ENCODE results near the gene TNFRSF12A. TPM values are rescaled to one million over a fixed set of nuclear protein-coding genes. Genes with fewer than 3 reads are reported as not detected.

Gene TNFRSF12A
- total and polyA plus RNA-seq, 2 of the 13 experiments (the other 11 are each of a cell fraction or from before 2014, with no cell fraction given), result 61.9 to 66.0 TPM

GRCh38 chr16:3023669-3024478, 3.7 kb downstream of the TNFRSF12A start, which contains the start of the genes HCFC1R1 and THOC6 (continued):
- TF ChIP-seq CREB1 (IDR thresholded peaks at IDR 0.05) (peak; percentile 86), CREB1 (CRISPR knock-in tag; IDR thresholded peaks at IDR 0.05) (peak; percentile 94), SMARCE1 (IDR thresholded peaks at IDR 0.05; ENCODE audit: borderline replicate concordance) (no peak), ZNF329 (CRISPR knock-in tag; IDR thresholded peaks at IDR 0.05; ENCODE audit: low read depth) (0 out of 2 replicates have a peak, but pooled peaks have one; percentile 75), ZNF530 (CRISPR knock-in tag; IDR thresholded peaks at IDR 0.05; ENCODE audit: low read depth) (no peak), KLF11 (CRISPR knock-in tag; IDR thresholded peaks at IDR 0.05) (no peak), KMT2A (CRISPR knock-in tag; IDR thresholded peaks at IDR 0.05) (no peak; the same call in 1 of the 2 replicates), MIXL1 (CRISPR knock-in tag; IDR thresholded peaks at IDR 0.05) (peak; percentile 14; the same call in 1 of the 2 replicates), ATM (IDR thresholded peaks at IDR 0.05; ENCODE audit: borderline replicate concordance) (no peak), ZSCAN9 (CRISPR knock-in tag; IDR thresholded peaks at IDR 0.05; ENCODE audit: borderline replicate concordance) (peak; percentile 51; the same call in 1 of the 2 replicates), ZNF670 (CRISPR knock-in tag; IDR thresholded peaks at IDR 0.05; ENCODE audit: borderline replicate concordance) (0 out of 2 replicates have a peak, but pooled peaks have one; percentile 55), NR1H2 (CRISPR knock-in tag; IDR thresholded peaks at IDR 0.05; ENCODE audit: borderline replicate concordance, low read depth) (no peak), KLF6 (CRISPR knock-in tag; IDR thresholded peaks at IDR 0.05) (0 out of 2 replicates have a peak, but pooled peaks have one; percentile 59), SMYD3 (CRISPR knock-in tag; IDR thresholded peaks at IDR 0.05) (peak; percentile 92), NFKBIZ (CRISPR knock-in tag; IDR thresholded peaks at IDR 0.05) (peak; percentile 41; the same call in 1 of the 2 replicates), PHB2 (IDR thresholded peaks at IDR 0.05; ENCODE audit: partially characterized antibody) (no peak), ATRX (CRISPR knock-in tag; IDR thresholded peaks at IDR 0.05; ENCODE audit: borderline replicate concordance) (no peak), REPIN1 (CRISPR knock-in tag; IDR thresholded peaks at IDR 0.05; ENCODE audit: borderline replicate concordance, low read depth) (peak; percentile 85; the same call in 1 of the 2 replicates), RAD51 (IDR thresholded peaks at IDR 0.05; ENCODE audit: borderline replicate concordance) (0 out of 2 replicates have a peak, but pooled peaks have one; percentile 32), ZBTB20 (CRISPR knock-in tag; IDR thresholded peaks at IDR 0.05; ENCODE audit: borderline replicate concordance, low read depth) (peak; percentile 83; the same call in 1 of the 2 replicates), HOXA9 (CRISPR knock-in tag; IDR thresholded peaks at IDR 0.05; ENCODE audit: borderline replicate concordance) (no peak), ERF (CRISPR knock-in tag; IDR thresholded peaks at IDR 0.05) (peak; percentile 86; the same call in 1 of the 2 replicates), GABPB1 (CRISPR knock-in tag; IDR thresholded peaks at IDR 0.05) (peak; percentile 95)
- TF ChIP-seq, protein P1, sequence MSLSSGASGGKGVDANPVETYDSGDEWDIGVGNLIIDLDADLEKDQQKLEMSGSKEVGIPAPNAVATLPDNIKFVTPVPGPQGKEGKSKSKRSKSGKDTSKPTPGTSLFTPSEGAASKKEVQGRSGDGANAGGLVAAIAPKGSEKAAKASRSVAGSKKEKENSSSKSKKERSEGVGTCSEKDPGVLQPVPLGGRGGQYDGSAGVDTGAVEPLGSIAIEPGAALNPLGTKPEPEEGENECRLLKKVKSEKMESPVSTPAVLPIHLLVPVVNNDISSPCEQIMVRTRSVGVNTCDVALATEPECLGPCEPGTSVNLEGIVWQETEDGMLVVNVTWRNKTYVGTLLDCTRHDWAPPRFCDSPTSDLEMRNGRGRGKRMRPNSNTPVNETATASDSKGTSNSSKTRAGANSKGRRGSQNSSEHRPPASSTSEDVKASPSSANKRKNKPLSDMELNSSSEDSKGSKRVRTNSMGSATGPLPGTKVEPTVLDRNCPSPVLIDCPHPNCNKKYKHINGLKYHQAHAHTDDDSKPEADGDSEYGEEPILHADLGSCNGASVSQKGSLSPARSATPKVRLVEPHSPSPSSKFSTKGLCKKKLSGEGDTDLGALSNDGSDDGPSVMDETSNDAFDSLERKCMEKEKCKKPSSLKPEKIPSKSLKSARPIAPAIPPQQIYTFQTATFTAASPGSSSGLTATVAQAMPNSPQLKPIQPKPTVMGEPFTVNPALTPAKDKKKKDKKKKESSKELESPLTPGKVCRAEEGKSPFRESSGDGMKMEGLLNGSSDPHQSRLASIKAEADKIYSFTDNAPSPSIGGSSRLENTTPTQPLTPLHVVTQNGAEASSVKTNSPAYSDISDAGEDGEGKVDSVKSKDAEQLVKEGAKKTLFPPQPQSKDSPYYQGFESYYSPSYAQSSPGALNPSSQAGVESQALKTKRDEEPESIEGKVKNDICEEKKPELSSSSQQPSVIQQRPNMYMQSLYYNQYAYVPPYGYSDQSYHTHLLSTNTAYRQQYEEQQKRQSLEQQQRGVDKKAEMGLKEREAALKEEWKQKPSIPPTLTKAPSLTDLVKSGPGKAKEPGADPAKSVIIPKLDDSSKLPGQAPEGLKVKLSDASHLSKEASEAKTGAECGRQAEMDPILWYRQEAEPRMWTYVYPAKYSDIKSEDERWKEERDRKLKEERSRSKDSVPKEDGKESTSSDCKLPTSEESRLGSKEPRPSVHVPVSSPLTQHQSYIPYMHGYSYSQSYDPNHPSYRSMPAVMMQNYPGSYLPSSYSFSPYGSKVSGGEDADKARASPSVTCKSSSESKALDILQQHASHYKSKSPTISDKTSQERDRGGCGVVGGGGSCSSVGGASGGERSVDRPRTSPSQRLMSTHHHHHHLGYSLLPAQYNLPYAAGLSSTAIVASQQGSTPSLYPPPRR (CRISPR knock-in tag; IDR thresholded peaks at IDR 0.05; ENCODE audit: borderline replicate concordance), result peak; percentile 38; the same call in 1 of the 2 replicates
- TF ChIP-seq, protein P2, sequence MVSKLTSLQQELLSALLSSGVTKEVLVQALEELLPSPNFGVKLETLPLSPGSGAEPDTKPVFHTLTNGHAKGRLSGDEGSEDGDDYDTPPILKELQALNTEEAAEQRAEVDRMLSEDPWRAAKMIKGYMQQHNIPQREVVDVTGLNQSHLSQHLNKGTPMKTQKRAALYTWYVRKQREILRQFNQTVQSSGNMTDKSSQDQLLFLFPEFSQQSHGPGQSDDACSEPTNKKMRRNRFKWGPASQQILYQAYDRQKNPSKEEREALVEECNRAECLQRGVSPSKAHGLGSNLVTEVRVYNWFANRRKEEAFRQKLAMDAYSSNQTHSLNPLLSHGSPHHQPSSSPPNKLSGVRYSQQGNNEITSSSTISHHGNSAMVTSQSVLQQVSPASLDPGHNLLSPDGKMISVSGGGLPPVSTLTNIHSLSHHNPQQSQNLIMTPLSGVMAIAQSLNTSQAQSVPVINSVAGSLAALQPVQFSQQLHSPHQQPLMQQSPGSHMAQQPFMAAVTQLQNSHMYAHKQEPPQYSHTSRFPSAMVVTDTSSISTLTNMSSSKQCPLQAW (CRISPR knock-in tag; IDR thresholded peaks at IDR 0.05), result peak; percentile 86

Data from HepG2 (cell line).